ENCODE results near the gene TJP3. TPM values are rescaled to one million over a fixed set of nuclear protein-coding genes. Genes with fewer than 3 reads are reported as not detected.

The TJP3 gene
- total RNA-seq, 4 donors from 2014 or later, result 29.7 to 43.7 (median 39.8) TPM

GRCh38 chr19:3679581-3679980 lies 28.6 kb upstream of the TJP3 start:
- intact Hi-C loops (cut with DNase I), result no loop called here
- Histone ChIP-seq H3K36me3 (peaks cover 0 to 5% of the 10 kb centered on the region in 2 donors), H3K4me1 (peaks cover 0 to 10% of the 10 kb centered on the region in 2 donors), H3K27ac (no peak overlapping the region), H3K9me3 (no peaks in the 10 kb centered on the region), H3K4me3 (replicated peaks in 1 of 3) (no peak overlapping the region), H3K27me3 (no peaks in the 10 kb centered on the region)
- TF ChIP-seq CTCF (IDR thresholded peaks at IDR 0.05), result no peak
- TF ChIP-seq POLR2A (IDR thresholded peaks at IDR 0.05), result no peak
- WGBS, 2 donors, result 92 to 96% methylated on average over 13 of the region's 13 CpGs
- DNase-seq, result no peak

GRCh38 chr19:3680939-3681338 lies 27.2 kb upstream of the TJP3 start:
- intact Hi-C loops (cut with DNase I), result no loop called here
- 92 to 97% methylated on average over 10 to 12 of the region's 12 CpGs for WGBS, 2 donors
- H3K4me3 ChIP-seq (replicated peaks in 1 of 3), result no peak overlapping the region
- no peak overlapping the region for H3K27ac ChIP-seq
- no peaks in the 10 kb centered on the region for H3K27me3 ChIP-seq
- DNase-seq, result no peak
- H3K36me3 ChIP-seq, result peaks cover 0 to 5% of the 10 kb centered on the region in 2 donors
- H3K9me3 ChIP-seq, result no peaks in the 10 kb centered on the region
- TF ChIP-seq CTCF (IDR thresholded peaks at IDR 0.05) (no peak), POLR2A (IDR thresholded peaks at IDR 0.05) (no peak)
- H3K4me1 ChIP-seq, result peaks cover 0 to 10% of the 10 kb centered on the region in 2 donors

- TF ChIP-seq POLR2A (IDR thresholded peaks at IDR 0.05) (no peak), CTCF (IDR thresholded peaks at IDR 0.05) (no peak)
- H3K9me3 ChIP-seq, result no peaks in the 10 kb centered on the region
- peaks cover 0 to 5% of the 10 kb centered on the region in 2 donors for H3K36me3 ChIP-seq
- H3K27me3 ChIP-seq, result no peaks in the 10 kb centered on the region
- H3K27ac ChIP-seq, result no peak overlapping the region
- no peak overlapping the region for H3K4me3 ChIP-seq (replicated peaks in 1 of 3)
- WGBS, 2 donors, result 95 to 97% methylated on average over 10 of the region's 10 CpGs
- peaks cover 0 to 10% of the 10 kb centered on the region in 2 donors for H3K4me1 ChIP-seq
- intact Hi-C loops (cut with DNase I), result no loop called here
- DNase-seq, result no peak
These were observed 25.9 kb upstream of the TJP3 start for GRCh38 chr19:3682286-3682685.

GRCh38 chr19:3682741-3683404 lies 25.3 kb upstream of the TJP3 start:
- Histone ChIP-seq H3K27me3 (no peaks in the 10 kb centered on the region), H3K4me1 (peaks cover 0 to 12% of the 10 kb centered on the region in 2 donors), H3K9me3 (no peaks in the 10 kb centered on the region), H3K36me3 (peaks cover 0 to 5% of the 10 kb centered on the region in 2 donors), H3K27ac (peak overlapping the region; percentile 18 to 58 (median 44)), H3K4me3 (replicated peaks in 1 of 3) (no peak overlapping the region)
- WGBS, 2 donors, result 80 to 83% methylated on average over 16 to 17 of the region's 17 CpGs
- no peak for TF ChIP-seq POLR2A (IDR thresholded peaks at IDR 0.05)
- TF ChIP-seq CTCF (IDR thresholded peaks at IDR 0.05), result no peak
- intact Hi-C loops (cut with DNase I), result no loop called here
- DNase-seq, result no peak

- peak; percentile 16 to 22 for DNase-seq
These were observed 24.7 kb upstream of the TJP3 start for GRCh38 chr19:3683405-3684053.

More at GRCh38 chr19:3683405-3684053, 24.7 kb upstream of the TJP3 start:
- WGBS, 2 donors, result 75 to 81% methylated on average over 19 to 21 of the region's 26 CpGs
- peaks cover 0 to 19% of the 10 kb centered on the region in 2 donors for H3K4me1 ChIP-seq
- intact Hi-C loops (cut with DNase I), result no loop called here
- no peaks in the 10 kb centered on the region for H3K27me3 ChIP-seq
- peak overlapping the region; percentile 18 to 58 (median 44) for H3K27ac ChIP-seq
- no peaks in the 10 kb centered on the region for H3K9me3 ChIP-seq
- H3K36me3 ChIP-seq, result peaks cover 0 to 5% of the 10 kb centered on the region in 2 donors
- no peak overlapping the region for H3K4me3 ChIP-seq (replicated peaks in 1 of 3)
- TF ChIP-seq CTCF (IDR thresholded peaks at IDR 0.05) (no peak), POLR2A (IDR thresholded peaks at IDR 0.05) (peak in 1 of 2 donors; percentile 6)
